NCI-H345 treated with DMSO at 0.1 percent for 48 hours (cell line): ENCODE measurements around the gene B3GNT3.
A peak's percentile ranks its signal among the peaks of the same experiment; 100 is the strongest.
"Not testable (repeated sequence)": the region's sequence is repeated elsewhere in the genome, so short reads cannot be mapped to it uniquely, and the experiment has no call there.

ENCODE experiments used
- DNase-seq: peaks from one replicate; lab custom pipeline; 2025; ENCODE audit not compliant: unreplicated experiment; lab: John Stamatoyannopoulos, UW

Gene B3GNT3

GRCh38 chr19:17766543-17767131 lies 28.3 kb upstream of the B3GNT3 start:
- no peak for DNase-seq

GRCh38 chr19:17767559-17767958 lies 27.4 kb upstream of the B3GNT3 start:
- no peak for DNase-seq

- DNase-seq: no peak
Observed at GRCh38 chr19:17770613-17771012, 24.3 kb upstream of the B3GNT3 start.

GRCh38 chr19:17772172-17772571 lies 22.8 kb upstream of the B3GNT3 start:
- no peak for DNase-seq

- DNase-seq: no peak
Observed at GRCh38 chr19:17775245-17775927, 19.6 kb upstream of the B3GNT3 start.

- no peak for DNase-seq
Observed at GRCh38 chr19:17775991-17776803, 18.7 kb upstream of the B3GNT3 start.

- not testable (repeated sequence) for DNase-seq
Observed at GRCh38 chr19:17777840-17778239, 17.1 kb upstream of the B3GNT3 start.

- DNase-seq: no peak
Observed at GRCh38 chr19:17778251-17778967, 16.5 kb upstream of the B3GNT3 start.

GRCh38 chr19:17778968-17779929 lies 15.7 kb upstream of the B3GNT3 start:
- no peak for DNase-seq

- DNase-seq: no peak
Observed at GRCh38 chr19:17780781-17781180, 14.2 kb upstream of the B3GNT3 start.

- DNase-seq: not testable (repeated sequence)
Observed at GRCh38 chr19:17783721-17784120, 11.2 kb upstream of the B3GNT3 start.

GRCh38 chr19:17784201-17785008 lies 10.5 kb upstream of the B3GNT3 start:
- peak; percentile 24 for DNase-seq

GRCh38 chr19:17787274-17787913 lies 7.5 kb upstream of the B3GNT3 start:
- DNase-seq: no peak

GRCh38 chr19:17788632-17789031 lies 6.3 kb upstream of the B3GNT3 start:
- no peak for DNase-seq

GRCh38 chr19:17790059-17790780 lies 4.7 kb upstream of the B3GNT3 start:
- DNase-seq: no peak

GRCh38 chr19:17794412-17794730 lies 567 bp upstream of the B3GNT3 start:
- DNase-seq: no peak

- DNase-seq: no peak
Observed at GRCh38 chr19:17795495-17795856, 538 bp downstream of the B3GNT3 start.

- DNase-seq: no peak
Observed at GRCh38 chr19:17796013-17796837, 1.3 kb downstream of the B3GNT3 start.
